Natural killer cell treated with Interleukin-12 subunit alpha and Interleukin-12 subunit beta and Interleukin-15 and Interleukin-18, amount 100 ng/mL, for 72 hours (primary cell): ENCODE data around the gene ANKUB1. TPM values are rescaled to one million over a fixed set of nuclear protein-coding genes. Genes with fewer than 3 reads are reported as not detected.

Source experiments
- ATAC-seq, 2 donors: fragments of 150-1000 bp; cut with Tn5 transposase in 1 of 2; sonication (Bioruptor Pico), chemical (Tn5 transposase) in 1 of 2; 2 replicates each; pipeline ENCODE4 v1.10.0; 2021
- DNase-seq: peaks from one replicate; pipeline ENCODE4 v3.0.0; 2022; ENCODE audit warnings: low spot score
- H3K27ac Mint-ChIP-seq, 2 donors: 1 replicate in 1 of 2; 2 replicates in 1 of 2; pipeline ENCODE4 v1.8.0; 2022; ENCODE audit warnings: mixed read lengths in 2 of 2, mild to moderate bottlenecking in 1 of 2, moderate library complexity in 1 of 2
- H3K27me3 Mint-ChIP-seq, 2 donors: 1 replicate in 1 of 2; 2 replicates in 1 of 2; pipeline ENCODE4 v1.8.0; 2022; ENCODE audit warnings: mixed read lengths in 2 of 2
- H3K36me3 Mint-ChIP-seq: one replicate; pipeline ENCODE4 v1.8.0; 2022; ENCODE audit warnings: mixed read lengths
- H3K4me1 Mint-ChIP-seq, 2 donors: 1 replicate in 1 of 2; 2 replicates in 1 of 2; pipeline ENCODE4 v1.8.0; 2022; ENCODE audit warnings: low read depth in 2 of 2, mixed read lengths in 2 of 2, mild to moderate bottlenecking in 1 of 2
- H3K4me3 Mint-ChIP-seq: one replicate; pipeline ENCODE4 v1.8.0; 2022; ENCODE audit warnings: mixed read lengths
- H3K9me3 Mint-ChIP-seq: 2 replicates; pipeline ENCODE4 v1.8.0; 2022; ENCODE audit warnings: mixed read lengths
- total RNA-seq, 2 donors: library from RNA; stranded (reverse); gene quantifications; one replicate each; pipeline ENCODE4 v1.2.3, GENCODE V29; 2022

The ANKUB1 gene
- total RNA-seq, 2 donors from 2014 or later, result not detected

DNA sequence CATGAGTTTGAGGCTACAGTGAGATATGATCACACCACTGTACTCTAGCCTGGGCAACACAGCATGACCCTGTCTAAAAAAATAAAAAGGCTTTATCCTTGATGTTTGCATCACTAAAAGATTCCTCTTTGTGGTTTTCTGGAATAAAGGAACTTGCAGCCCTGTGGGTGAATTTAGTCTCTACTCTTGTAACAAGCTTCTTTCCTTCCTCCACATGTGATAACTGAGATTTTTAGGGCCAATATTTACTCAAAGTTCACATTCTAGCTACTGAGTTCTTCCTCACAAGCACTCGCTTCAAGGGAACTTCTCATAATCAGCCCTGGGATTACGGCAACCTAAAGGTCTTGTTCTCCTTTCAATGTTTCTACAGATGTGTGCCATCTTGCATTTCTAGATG is 64.7 kb downstream of the ANKUB1 start:
- Mint-ChIP-seq H3K4me1 (no peaks in the 10 kb centered on the region), H3K36me3 (no peaks in the 10 kb centered on the region), H3K27ac (no peak overlapping the region), H3K27me3 (peaks cover 3 to 9% of the 10 kb centered on the region in 2 donors), H3K9me3 (no peaks in the 10 kb centered on the region), H3K4me3 (no peak overlapping the region)
- ATAC-seq (no peak), DNase-seq (no peak)

DNA sequence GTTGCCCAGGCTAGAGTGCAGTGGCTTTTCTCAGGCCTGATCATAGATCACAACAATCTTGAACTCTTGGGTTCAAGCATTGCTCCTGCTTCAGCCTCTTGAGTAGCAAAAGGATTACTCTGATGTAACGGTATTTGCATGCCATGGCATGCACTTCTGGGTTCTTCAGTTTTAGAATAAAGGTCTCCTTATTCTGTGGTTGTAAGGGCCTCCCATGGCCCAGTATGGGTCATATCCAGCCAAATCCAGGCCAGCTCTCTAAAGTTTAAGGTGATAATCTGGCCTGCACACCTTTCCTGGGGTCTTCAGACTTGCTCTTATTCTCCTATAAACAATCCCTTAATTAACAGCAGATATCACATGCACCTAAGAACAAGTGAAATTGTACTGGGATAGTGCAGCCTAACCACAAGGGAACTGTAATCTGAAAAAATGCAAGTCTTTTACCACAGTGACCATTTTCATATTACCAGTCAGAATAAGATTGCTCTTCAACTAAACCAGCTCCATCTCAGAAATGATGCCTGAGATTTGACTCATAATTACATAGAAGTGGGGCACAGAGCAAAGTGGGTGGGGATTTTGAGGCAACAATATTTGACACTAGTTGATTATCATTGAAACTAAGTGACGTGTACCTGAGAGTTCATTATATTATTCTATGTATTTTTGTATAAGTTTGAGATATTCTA is 65.5 kb downstream of the ANKUB1 start:
- peak in 1 of 2 donors; percentile 91 for ATAC-seq
- H3K9me3 Mint-ChIP-seq, result no peaks in the 10 kb centered on the region
- H3K4me1 Mint-ChIP-seq, result no peaks in the 10 kb centered on the region
- no peak overlapping the region for H3K27ac Mint-ChIP-seq
- no peak for DNase-seq
- no peaks in the 10 kb centered on the region for H3K36me3 Mint-ChIP-seq
- no peak overlapping the region for H3K4me3 Mint-ChIP-seq
- H3K27me3 Mint-ChIP-seq, result peaks cover 7 to 11% of the 10 kb centered on the region in 2 donors

DNA sequence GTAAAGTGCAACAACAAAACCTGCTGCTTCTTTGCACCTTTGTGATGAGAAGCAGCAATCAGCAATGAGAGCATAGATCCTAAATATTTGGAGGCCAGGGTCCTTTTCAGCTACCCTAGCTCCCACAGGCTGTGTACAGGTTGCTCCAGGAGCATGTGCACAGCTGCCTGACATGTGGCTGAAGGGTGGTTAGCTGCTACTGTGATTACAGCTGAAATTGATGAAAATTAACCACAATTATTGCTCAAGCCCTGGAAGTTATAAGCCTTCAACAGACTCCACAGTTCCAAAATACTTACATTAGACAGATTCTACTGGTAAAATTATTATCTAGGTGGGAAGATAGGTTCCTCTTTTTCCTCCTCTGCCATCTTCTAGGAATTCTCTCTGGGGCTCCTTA is 68.6 kb downstream of the ANKUB1 start:
- no peaks in the 10 kb centered on the region for H3K4me1 Mint-ChIP-seq
- ATAC-seq (no peak), DNase-seq (no peak)
- H3K27me3 Mint-ChIP-seq, result peaks cover 7 to 11% of the 10 kb centered on the region in 2 donors
- peaks cover 3% of the 10 kb centered on the region for H3K9me3 Mint-ChIP-seq
- H3K4me3 Mint-ChIP-seq, result no peak overlapping the region
- no peak overlapping the region for H3K27ac Mint-ChIP-seq
- peaks cover 11% of the 10 kb centered on the region for H3K36me3 Mint-ChIP-seq

DNA sequence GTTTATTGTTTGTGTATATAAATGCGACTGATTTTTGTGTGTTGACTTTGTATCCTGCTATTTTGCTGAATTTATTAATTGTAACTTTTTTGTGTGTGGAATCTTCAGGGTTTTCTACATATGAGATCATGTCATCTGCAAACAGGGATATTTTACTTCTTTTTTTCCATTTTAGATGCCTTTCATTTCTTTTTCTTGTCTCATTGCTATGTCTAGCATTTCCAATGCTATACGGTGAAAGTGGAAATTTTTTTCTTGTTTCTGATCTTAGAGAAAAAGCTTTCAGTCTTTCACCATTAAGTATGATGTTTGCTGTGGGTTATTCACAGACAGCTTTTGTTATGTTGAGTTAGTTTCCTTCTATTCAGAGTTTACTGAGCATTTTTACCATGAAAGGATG is 71.4 kb downstream of the ANKUB1 start:
- peaks cover 11% of the 10 kb centered on the region for H3K36me3 Mint-ChIP-seq
- no peak overlapping the region for H3K4me3 Mint-ChIP-seq
- ATAC-seq, result no peak
- H3K27ac Mint-ChIP-seq, result no peak overlapping the region
- H3K27me3 Mint-ChIP-seq, result peaks cover 7 to 11% of the 10 kb centered on the region in 2 donors
- peaks cover 3% of the 10 kb centered on the region for H3K9me3 Mint-ChIP-seq
- DNase-seq, result no peak
- no peaks in the 10 kb centered on the region for H3K4me1 Mint-ChIP-seq

DNA sequence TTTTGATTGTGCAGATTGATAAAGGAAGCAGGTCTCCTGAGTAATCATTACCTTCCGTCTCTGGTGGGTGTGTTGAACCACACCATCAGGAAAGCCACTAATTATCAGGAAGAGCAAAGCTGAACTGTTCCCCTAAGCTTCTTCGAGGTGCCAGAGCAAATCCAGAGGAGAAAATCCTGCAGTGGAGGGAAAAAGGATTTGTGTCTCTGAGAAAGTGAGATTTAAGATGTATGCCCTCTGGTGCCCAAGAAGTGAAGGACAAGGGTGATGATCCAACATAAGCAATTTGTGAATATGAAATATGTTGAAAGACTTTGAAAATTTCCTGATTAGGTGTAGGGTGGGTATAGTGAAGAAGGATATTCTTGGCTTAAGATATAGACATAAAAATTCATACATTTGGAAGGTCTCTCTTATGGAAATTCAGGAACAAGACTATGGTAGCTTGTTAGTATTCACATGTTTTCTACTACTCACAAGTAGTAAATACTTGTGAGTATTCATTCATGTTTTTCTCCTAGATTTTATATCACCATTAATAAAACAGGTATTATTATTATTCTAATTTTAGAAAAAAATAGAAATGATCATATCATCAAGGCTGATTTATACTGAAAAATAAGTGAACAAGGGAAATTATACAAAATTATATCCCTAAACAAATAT is 74.8 kb downstream of the ANKUB1 start:
- H3K27me3 Mint-ChIP-seq, result peaks cover under 1 to 3% of the 10 kb centered on the region in 2 donors
- H3K36me3 Mint-ChIP-seq, result peaks cover 11% of the 10 kb centered on the region
- H3K4me1 Mint-ChIP-seq, result no peaks in the 10 kb centered on the region
- DNase-seq, result no peak
- no peak overlapping the region for H3K4me3 Mint-ChIP-seq
- H3K9me3 Mint-ChIP-seq, result peaks cover 3% of the 10 kb centered on the region
- no peak for ATAC-seq
- no peak overlapping the region for H3K27ac Mint-ChIP-seq

DNA sequence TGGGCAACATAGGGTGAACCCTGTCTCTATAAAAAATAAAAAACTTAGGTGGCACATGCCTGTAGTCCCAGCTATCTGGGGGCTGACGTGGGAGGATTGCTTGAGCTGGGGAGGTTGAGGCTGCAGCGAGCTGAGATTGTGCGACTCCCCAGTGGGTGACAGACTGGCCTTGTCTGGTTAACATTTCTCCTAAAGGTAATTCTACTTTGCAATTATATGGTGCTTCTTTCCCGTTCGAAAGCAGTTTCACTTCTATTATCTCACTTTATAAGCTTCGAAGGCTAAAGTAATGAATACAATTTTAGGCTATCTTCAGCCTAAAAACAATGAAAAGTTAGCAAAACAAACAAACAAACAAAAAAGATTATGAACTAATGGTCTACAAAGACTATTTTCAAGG is 75.4 kb downstream of the ANKUB1 start:
- Mint-ChIP-seq H3K4me1 (no peaks in the 10 kb centered on the region), H3K4me3 (no peak overlapping the region), H3K36me3 (peaks cover 11% of the 10 kb centered on the region), H3K27ac (no peak overlapping the region), H3K27me3 (no peaks in the 10 kb centered on the region), H3K9me3 (peaks cover 3% of the 10 kb centered on the region)
- no peak for ATAC-seq
- DNase-seq, result no peak

DNA sequence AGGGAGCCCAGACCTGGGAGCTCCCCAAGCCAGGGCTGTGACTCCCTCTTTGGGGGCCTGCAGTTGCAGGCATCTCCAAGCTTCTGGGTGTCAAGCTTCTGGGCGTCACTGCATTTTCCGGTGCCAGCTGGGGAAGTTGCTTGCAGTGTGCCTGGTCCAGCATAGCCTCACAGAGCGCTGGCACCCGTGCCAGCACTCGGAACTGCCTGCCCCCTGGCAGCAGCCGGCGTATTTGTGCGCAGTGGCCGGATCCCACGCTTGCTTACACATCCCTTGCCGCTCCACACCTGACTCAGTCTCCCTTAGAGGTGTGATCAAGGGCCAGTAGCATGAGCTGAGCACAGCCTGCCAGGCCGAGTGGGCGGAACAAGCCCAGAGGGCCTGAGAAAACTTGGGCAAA is 77.1 kb downstream of the ANKUB1 start:
- no peak overlapping the region for H3K27ac Mint-ChIP-seq
- H3K27me3 Mint-ChIP-seq, result peaks cover 0 to 4% of the 10 kb centered on the region in 2 donors
- DNase-seq, result no peak
- H3K36me3 Mint-ChIP-seq, result no peaks in the 10 kb centered on the region
- H3K9me3 Mint-ChIP-seq, result no peaks in the 10 kb centered on the region
- H3K4me1 Mint-ChIP-seq, result no peaks in the 10 kb centered on the region
- H3K4me3 Mint-ChIP-seq, result no peak overlapping the region
- peak in 1 of 2 donors; percentile 24 for ATAC-seq

DNA sequence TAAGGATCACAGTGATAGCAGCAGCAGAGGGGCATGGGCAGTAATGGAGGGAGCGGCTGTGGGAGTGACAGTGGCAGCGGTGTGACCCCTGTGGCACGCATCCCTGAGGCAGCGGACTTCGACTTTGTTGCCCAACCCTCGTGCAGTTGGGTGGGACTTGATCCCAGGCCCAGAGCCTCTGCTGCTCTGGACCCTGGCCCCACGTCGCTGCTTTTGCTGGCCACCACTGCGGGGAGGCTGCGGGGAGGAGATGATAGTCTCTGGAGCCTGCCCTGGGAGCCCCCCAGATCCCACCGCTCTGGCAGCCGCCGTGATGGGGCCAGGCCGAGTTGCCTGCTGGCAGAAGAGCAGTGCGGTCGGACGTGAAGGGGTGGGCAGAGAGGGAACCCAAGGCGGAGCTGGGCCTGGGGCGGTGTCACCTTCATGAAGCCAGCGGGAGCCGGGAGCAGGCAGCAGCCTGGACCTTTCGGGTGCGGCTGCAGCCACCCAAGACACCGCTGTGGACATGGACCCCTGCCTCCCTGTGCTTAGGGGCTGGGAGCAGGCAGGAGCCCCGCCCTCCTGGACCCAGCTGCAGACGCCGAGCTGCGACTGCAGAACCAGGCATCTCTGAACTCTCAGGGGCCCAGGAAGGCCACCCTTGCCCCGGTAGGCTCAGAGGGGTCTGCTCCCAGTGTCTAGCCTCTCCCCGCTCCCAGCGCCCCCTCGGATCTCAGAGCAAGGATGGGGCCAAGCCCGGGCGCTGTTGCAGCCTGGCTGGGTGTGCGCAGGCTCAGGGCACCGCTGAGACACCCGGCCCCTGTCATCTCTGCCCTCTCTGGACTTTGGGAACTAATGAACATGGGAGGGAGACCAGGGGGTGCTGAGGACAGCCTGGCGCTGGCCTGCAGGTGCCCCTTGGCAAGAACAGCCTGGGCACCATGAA is 78.4 kb downstream of the ANKUB1 start:
- H3K27me3 Mint-ChIP-seq, result peaks cover 0 to 4% of the 10 kb centered on the region in 2 donors
- H3K4me1 Mint-ChIP-seq, result no peaks in the 10 kb centered on the region
- H3K36me3 Mint-ChIP-seq, result no peaks in the 10 kb centered on the region
- H3K4me3 Mint-ChIP-seq, result no peak overlapping the region
- DNase-seq (no peak), ATAC-seq (peak; percentile 28 to 33)
- no peaks in the 10 kb centered on the region for H3K9me3 Mint-ChIP-seq
- no peak overlapping the region for H3K27ac Mint-ChIP-seq

Other genes starting within 250 kb of the ANKUB1 start
- 1 to 10 TPM in 1 of 2 donors, under 1 TPM in 1; 0.55 to 6.7 TPM for gene WWTR1, start 134.5 kb downstream of the ANKUB1 start, total RNA-seq
- gene COMMD2, start 40.1 kb downstream of the ANKUB1 start, total RNA-seq, result 10 to 100 TPM; 29.4 to 41.9 TPM
- 10 to 100 TPM; 30.6 to 48.0 TPM for gene RNF13, start 20.7 kb upstream of the ANKUB1 start, total RNA-seq
- 1 to 10 TPM; 1.1 to 4.4 TPM for gene PFN2, start 178.3 kb upstream of the ANKUB1 start, total RNA-seq